Left colon (tissue), 2 donors: ENCODE results near the gene HOXA3. TPM values are rescaled to one million over a fixed set of nuclear protein-coding genes. Genes with fewer than 3 reads are reported as not detected.

Experiments used
- ATAC-seq: fragments of 200-7000 bp; cut with Tn5 transposase; one replicate; pipeline ENCODE4 v1.9.1; 2020; ENCODE audit warnings: mild to moderate bottlenecking, moderate library complexity
- DNase-seq, 2 donors: peaks; one replicate each; pipeline ENCODE4 v3.0.0-alpha.2; 2020
- intact Hi-C, 2 donors: fragments of 100-400 bp; cut with DNase I in 1 of 2; cut with micrococcal nuclease in 1 of 2; formaldehyde crosslinking; loops; one replicate each; pipeline versions ENCODE4 v1.11.2 to v1.14.0; 2022; cut with DNase I, micrococcal nuclease
- total RNA-seq, 2 donors: library from RNA; stranded (reverse); fragmentation: NEBNext Ultra II Directional; extraction: Animal tissue kit (Norgen Biotek cat#: 25700); gene quantifications; one replicate each; pipeline ENCODE4 v1.2.1, GENCODE V29; 2021
- donor health status: DM: no; HTN: no; CAD: no.
- donor health status: DM: yes; HTN: yes; CAD: no.

The HOXA3 gene
- total RNA-seq, 2 donors from 2014 or later: 16.4 to 23.2 TPM

DNA sequence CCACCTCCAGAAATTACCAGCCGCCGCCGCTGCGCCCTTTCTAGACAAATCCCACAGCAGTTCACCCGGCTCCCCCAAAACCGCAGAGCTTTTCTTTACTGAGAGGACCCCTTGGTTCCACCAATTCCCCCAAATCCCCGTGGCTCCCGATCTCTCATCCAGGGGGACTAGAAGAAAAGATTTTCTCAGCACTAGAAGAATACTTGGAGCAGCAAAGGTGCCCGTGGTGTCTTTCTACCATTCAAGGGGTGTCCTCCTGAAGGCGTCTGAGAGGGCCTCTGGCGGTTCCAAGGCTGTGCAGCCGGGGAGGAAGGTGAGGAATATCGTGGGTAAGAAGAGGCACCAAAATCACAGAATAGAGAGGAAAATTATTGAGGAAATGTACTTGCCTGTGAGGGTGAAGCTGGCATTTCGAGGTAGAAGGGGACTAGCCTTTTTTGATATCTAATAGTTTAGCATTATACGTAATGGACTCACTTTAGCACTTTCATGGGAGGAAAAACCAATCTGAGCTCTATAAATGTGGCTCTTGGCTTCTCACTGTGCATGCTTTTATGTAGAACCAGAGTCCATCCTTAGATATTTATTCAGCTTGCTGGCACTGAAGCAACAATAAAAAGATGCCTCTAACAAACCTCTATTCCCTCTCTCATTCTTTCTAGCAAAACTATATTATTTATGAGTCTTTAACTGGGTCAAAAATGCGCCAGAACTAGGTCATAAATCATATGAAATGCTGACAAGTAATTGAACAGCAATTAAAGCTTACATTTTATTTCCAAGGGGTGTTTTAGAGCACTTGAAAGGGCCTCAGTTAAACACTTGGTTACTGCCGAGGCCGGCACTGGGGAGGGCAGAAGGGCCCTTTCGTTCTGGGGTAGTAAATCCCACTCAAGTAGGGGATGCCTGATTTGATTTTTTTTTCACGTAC is 36.1 kb downstream of the HOXA3 start:
- DNase-seq: no peak
- intact Hi-C loops: no loop called here
- no peak for ATAC-seq

DNA sequence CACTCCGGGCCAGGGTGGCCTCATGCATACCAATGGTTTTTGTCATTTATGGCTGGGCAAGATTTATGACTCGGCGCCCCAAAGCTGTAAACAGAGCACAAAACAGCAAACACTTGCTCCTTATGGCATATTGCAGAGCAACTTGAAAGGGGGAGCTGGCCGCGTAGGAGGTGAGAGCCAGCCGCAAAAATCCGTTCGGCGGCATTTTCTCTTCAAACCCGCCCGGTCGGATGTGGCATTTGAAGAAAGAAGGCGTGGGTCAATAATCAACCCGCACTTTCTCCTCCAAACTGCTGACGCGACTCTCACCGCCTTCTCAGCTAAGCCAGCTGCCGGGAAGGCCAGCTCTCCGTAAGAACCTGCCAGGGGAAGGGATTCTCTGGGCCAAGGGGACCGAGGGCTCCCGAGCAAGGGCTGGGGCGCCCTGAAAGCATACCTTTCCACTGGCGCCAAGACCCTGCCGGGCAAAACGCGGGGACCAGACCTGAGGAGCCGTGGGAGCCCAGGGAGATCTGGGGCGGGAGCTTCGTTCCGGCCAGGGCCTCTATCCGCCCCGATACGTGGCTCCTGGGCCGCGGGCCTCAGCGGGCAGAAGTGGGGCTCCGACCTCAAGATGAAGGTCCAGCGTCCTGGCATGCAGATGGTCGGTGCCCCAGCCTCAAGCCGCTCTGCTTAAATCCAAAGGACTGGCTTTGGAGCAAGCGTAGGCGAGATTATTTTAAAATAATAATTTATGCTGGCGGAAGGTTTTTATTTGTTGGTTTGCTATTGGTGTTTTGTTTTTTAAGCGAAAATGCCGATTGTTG is 37.0 kb downstream of the HOXA3 start:
- DNase-seq (peak; percentile 66 to 74), ATAC-seq (peak; percentile 34)
- intact Hi-C loops: no loop called here

DNA sequence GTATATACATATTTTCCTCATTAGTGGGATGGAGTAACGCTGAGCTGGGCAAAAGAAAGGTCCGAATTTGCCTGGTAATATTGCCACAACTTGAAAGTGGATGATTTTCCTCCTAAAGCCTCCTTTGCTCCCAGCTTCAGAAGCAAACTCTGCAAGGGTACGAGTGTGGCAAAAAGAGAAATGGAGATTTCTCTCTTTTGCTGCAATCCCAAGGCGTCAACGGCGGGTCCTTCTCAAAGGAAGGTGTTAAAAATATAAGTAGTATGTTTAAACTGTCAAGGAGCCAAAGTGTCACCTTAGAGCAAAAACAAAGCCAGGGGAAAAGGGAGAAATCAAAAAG is 37.5 kb downstream of the HOXA3 start:
- ATAC-seq: no peak
- intact Hi-C loops: no loop called here
- no peak for DNase-seq

DNA sequence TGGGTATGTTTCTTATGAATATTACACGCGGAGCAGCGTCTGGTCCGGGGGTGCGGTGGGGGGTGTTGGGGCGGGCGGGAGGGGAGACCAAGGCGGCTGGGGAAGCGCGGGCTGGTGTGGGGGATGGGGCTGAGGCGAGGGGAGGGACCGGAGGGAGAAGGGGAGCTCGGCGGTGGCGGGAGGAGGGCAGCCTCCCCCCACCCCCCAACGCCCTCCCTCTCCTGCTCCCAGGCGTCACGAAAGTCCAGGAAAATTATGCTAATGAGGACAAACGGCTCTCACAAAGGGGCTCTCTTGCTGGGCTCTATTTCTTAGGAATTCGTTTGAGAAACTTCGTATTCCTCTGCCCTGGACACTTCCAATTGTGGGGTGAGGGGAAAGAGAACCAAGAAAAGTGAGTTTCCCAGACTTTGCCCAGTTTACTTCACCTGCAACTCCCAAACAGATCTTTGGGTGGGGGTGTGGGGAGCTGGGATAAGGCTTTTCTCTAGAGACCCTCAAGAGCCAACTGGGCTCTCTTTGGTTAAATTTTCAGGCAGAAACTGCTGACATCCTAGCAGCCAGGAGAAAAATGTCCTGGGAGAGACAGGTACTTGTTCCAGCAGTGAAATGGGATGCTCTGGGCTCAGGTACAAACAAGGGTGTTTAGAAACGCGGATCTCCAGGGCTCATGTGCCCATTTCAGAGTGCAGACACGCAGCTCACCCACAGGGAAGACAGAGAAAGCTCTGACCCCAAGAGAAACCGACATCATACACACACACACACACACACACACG is 38.2 kb downstream of the HOXA3 start:
- DNase-seq: peak; percentile 66 to 76
- intact Hi-C loops: no loop called here
- ATAC-seq: peak; percentile 19

DNA sequence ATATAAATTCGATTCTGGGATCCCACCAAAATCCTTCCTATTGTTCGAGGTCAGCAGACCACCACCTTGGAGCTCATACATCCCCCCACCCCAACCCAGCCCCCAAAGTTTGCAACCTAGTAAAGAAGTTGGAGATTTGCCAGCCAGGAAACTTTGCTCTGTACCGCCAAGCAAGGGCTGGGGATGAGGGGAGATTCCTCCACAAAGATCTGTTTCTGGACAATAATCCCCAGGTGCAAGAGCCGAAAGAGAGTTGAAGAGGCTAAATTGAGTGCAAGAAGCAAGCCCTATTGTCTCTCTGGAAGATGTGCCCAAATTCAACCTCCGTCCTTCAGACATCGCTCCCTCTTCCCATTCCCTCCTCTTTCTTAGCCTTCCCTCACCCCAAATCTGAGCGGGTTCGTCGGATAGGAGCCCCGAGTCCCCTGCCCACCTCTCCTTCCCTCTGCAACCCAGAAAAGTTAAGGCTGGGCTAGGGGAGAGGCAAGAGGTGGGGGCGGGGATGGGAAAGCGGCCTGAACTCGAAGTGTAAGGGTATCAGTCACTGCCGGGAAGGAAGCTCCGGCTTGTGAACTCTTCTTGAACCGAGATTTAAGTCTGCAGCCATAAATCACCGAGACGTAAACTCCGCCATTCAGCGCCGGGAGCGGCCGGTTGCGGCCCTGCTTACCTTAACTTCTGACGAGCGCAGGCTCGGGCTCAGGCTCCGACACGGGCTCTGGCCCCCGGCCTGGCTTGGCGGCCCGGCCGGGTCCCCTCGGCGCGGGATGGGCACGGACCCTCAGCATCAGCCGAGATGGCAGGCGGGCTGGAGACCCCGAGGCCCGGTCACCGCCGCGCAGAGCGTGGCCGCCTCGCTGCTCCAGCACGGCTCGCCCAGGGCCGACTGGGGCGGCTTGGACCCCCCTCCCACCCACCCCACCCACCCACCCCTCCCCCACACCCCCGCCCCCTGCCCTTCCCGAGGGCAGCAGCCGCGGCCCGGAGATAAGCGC is 39.1 kb downstream of the HOXA3 start:
- DNase-seq (peak; percentile 82 to 85), ATAC-seq (peak; percentile 61)
- intact Hi-C loops: no loop called here

DNA sequence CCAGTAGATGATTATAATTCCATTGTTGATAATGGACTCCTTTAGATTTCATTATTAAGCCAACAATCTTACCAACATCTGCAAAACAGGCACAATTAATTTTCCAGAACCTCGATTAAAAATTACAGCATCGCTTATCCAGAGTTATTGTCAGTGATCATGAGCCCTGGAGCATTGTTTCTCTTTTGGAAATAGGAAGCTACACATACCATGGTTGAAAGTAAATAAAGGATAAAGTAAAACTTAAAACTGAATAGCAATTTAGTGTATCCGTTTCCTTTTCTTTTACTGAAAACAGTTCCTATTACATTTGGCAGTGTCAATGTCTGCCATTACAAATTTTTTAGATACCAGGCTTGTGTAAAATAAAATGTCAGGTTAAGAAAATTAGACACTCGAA is 40.0 kb downstream of the HOXA3 start:
- no peak for DNase-seq
- no peak for ATAC-seq
- intact Hi-C loops: no loop called here

DNA sequence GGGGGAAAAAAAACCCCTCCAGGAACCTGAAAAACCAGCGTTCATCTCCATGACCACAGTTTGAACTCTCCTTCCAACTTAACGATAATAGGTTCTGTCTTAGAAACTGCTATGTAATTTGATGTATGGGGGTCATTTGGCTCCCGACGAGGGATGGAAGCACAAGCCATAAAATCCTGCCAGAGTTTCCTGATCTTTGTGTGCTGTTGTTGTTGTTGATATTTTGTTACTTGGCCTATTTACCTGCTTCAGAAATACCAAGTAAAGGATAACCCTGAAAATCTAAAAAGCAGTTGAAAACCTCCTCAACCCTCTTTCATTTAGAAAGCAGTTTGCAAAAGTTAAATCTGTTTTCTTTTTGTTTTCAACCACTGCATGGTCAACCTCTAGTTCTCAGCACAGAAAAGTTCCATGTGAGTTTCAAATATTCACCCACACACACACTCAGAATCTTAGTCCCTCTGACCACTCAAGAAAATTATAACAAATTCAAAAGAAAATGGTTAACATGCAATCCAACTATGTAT is 40.6 kb downstream of the HOXA3 start:
- intact Hi-C loops: no loop called here
- ATAC-seq: no peak
- DNase-seq: no peak

DNA sequence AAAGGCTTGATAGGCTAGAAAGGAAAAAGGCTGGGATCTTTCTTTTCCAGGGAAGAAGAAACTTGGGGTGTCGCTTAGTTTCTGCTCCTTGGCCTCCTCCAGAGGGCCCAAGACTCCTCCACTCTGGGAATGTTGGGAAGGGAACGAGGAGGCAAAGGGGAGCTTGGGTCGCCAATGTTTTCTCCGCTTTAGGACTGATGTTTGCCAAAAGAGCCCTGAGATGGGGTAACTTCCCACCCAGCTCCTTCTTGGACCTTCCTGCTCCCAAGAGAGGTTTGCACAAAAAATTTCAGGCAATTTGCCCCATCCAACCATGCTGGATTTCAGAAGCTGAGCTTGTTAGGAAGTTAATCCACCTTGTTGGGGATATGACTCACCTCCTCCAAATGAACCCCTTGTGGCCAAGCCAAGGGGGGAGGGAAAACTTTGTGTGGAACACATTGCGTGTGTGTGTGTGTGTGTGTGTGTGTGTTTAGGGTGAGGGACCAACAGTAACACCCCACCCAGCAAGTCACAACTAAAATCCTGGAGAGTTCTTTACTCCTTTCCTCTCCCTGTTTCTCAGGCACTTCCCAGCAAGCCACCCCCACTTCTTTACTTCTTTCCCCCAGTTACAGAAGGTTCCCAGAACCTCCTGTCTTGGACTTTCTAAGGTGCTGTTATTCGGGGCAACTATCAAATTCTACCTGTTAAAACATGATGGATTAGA is 41.2 kb downstream of the HOXA3 start:
- intact Hi-C loops: no loop called here
- ATAC-seq (no peak), DNase-seq (peak in 1 of 2 donors; percentile 61)

DNA sequence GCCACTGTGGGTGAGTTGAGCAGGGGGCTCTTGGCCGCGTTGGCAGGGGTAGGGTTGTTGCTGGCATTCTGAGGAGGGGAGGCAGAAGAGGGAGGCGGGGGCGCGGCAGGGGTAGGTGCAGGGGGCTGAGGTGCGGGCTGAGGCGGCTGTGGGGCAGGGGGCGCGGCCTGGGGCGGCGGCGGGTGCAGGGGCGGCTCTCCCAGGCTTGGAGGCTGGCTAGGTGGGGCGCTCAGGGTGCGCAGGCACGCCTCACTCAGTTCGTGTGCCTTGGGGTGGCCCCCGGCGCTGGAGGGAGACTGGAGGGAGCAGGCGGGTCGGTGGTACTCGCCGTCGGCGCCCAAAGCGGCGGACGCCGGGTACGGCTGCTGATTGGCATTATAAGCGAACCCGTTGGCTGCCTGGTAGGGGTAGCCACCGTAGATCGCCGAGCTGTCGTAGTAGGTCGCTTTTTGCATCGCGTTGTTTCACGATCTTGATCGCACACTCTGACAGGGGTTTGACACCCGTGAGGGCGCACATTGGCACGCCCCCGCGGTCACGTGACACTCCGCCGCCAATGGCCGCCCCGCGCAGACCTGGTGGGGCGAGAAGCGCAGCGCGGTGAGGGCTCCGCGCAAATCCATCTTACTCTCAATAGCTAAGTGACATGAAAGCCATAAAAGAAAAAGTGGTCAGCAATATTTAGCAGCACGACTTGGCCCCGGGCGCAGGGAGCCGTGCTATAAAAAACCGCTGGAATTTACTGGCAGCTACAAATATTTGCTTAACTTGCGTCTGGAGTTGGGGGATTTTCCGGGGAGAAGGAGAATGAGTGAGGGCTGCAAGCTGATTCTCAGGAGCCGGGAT is 42.0 kb downstream of the HOXA3 start:
- peak; percentile 76 to 84 for DNase-seq
- intact Hi-C loops: no loop called here
- ATAC-seq: peak; percentile 33

DNA sequence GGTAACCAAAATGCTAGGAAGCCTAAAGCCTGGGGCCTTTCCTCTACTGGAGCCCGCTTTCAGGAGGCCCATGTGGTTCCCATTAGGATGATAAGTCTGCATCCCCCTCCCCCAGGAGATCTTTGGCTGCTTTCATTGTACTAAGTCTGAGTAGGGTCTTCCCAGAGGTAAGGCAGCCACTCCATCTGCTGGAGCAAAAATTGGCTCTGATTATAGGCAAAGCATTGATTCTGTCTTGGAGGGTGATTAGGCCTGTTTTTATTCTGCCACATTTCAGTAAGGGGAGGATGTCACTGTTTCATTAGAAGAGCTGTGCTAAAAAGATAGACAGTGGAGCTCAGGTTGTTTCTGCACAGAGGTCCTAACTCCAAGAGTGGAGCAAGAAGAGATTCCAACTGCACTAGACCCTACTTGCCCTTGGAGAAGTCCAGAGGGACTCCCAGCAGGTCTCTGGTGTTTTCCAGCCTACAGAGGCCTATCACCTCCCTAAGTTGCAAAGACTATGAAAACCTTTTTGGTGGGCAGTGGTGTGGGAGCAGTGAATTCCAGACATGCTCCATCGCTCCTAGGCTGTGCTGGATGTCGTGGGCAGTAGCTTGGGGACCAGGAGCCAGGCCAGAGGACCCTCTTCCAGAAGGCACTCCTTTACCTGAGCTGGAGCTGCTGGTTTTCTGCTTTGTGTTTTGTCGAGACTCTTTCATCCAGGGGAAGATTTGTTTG is 42.8 kb downstream of the HOXA3 start:
- intact Hi-C loops: no loop called here
- no peak for DNase-seq

DNA sequence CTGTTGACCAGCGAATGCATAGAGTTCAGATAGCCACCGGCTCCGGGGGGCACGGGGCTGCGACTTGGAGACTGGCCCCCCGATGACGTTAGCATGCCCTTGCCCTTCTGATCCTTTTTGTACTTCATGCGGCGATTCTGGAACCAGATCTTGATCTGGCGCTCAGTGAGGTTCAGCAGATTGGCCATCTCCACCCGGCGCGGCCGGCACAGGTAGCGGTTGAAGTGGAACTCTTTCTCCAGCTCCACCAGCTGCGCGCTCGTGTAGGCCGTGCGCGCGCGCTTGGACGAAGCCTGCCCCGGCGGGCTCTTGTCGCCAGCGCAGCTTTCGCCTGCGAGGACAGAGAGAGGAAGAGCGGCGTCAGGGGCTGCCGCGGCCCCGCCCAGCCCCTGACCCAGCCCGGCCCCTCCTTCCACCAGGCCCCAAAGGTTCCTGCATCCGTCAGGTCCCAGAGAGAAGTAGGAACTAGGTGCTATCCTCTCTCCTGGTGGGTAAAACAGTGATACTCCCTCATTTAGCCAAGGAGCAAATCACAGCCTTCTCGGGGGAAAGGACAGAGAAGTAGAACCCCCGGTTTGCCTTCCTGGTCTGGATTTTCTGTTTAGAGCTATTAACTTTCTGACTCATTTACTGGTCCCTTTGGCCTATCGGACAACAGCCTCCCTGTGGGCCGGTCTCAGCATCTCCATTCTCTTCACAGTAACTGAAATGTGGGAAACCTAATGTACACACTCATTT is 43.8 kb downstream of the HOXA3 start:
- intact Hi-C loops: no loop called here
- ATAC-seq (peak; percentile 44), DNase-seq (peak; percentile 56 to 71)

More for the DNA sequence above, 42.8 kb downstream of the HOXA3 start:
- ATAC-seq: no peak

DNA sequence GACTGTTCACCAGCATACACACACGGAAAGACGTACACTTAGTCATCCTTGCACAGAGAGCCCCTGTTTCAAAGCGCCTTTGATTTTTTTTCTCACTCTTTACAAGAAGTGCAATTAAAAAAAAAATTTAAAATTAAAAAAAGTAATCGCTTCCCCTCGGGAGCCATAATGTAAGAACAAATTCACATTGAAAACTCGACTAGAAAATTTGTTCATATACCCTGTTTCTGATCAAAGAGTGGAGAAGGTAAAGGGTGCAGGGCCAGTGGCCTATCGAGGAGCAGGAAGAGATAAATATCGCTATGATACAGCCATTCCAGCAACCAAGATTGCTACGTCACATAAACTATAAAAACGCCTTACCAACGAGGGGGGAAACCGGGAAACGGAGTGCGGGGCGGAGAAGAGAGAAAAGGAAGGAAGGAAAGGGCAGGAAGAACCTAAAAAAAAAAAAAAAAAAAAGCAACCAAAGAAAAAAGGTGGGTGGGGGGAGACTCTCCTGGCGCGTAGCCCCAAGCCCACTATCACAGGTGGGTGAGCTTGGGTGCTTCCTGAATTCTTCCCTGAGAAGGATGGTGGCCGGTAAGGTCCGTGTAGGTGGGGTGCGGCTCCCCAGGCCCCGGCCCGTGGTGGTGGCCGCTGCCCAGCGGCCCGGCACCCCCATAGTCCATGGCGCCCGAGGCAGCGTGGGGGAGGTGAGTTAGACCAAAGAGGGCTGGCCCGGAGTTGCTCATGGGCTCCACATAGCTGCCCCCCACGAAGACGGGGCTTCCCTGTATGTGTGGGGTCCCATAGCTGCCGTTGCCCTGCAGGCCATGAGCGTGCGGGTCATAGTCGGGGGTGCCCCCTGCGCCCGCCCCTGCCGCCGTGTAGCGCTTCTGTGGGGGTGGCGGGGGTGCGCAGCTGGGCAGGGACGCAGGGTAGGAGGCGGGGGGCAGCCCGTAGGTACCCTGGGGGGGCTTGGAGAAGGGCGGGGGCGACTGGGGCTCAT is 44.7 kb downstream of the HOXA3 start:
- ATAC-seq: peak; percentile 47
- intact Hi-C loops: no loop called here
- DNase-seq: peak in 1 of 2 donors; percentile 50

DNA sequence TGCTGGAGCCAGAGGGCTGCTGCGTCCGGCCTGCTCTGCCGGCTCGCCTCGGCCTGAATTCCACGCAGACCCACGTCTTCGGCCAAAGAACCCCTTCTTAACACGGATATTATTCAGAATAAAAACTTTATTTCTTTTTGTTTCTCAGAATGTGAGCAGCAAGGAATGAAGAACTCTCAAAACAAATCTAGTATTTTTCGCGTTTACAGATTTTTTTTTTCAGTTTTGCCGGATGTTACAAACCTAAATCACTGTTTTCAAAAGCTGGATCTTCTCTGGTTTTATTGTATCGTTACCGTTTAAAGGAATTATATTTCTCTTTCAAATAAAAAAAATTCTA is 45.5 kb downstream of the HOXA3 start:
- intact Hi-C loops: no loop called here
- no peak for DNase-seq
- no peak for ATAC-seq
